GM19395 (cell line): ENCODE results near the gene FAM3B.
"Not testable (repeated sequence)": the region's sequence is repeated elsewhere in the genome, so short reads cannot be mapped to it uniquely, and the experiment has no call there.

Source experiments
- ATAC-seq: cut with Tn5 transposase; IDR thresholded peaks from one replicate; pipeline ENCODE4 v1.9.1; 2021; ENCODE audit warnings: mild to moderate bottlenecking, moderate library complexity; ENCODE audit not compliant: unreplicated experiment

The FAM3B gene

DNA sequence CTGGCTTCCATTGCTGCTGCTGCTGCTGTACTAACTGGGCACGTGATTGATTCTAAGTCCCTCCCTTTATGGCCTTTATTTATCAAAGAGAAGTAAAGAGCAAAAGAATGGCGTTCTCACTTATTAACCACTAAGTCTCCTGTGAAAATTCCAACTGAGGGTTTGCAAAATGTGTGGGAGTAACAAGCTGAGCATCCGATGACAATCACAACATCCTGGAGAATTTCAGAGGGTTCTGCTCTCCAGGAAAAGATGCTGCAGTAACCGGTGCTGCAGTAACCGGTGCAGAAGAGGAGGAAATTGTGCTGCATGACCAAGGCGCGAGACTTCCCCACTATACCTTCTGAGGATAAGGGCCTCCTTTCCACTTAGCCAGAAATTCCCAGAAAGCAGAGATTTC, 32.5 kb downstream of the FAM3B start:
- no peak for ATAC-seq

DNA sequence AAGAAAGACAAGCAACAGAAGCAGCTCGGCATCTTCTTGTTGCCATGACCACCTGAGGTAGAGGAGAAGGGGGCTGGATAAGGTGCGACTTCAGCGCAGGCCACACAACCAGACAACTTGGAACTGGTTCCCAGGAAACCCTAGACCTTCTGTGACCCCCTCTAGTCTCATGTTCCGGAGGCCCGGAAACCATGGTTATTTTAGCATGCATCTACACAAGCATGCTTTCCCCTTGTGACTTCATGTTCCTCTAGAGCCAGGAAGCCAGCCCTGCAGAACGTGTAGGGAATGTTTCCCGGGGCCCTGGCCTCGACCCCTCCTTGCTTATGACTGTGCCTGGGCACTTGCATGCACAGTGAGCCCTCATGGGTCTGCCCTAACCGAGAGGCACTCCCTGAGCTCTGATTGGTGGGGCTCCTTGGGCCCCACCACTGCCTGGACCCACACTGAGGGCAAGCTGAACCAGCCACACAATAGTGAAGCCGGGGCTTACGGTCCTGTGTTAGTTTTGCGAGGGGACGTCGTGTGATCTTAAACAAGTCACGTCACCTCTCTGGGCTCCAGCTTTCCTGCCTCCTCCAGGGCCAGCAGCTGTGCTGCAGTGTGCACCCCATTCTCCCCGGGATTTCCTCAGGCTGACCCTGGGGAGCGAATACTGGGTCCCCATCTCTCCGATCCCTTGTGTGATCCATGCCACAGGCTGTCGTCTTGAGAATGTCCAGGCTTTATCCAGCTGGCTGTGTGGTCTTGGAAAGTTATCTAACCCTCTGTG, 33.2 kb downstream of the FAM3B start:
- ATAC-seq = no peak

DNA sequence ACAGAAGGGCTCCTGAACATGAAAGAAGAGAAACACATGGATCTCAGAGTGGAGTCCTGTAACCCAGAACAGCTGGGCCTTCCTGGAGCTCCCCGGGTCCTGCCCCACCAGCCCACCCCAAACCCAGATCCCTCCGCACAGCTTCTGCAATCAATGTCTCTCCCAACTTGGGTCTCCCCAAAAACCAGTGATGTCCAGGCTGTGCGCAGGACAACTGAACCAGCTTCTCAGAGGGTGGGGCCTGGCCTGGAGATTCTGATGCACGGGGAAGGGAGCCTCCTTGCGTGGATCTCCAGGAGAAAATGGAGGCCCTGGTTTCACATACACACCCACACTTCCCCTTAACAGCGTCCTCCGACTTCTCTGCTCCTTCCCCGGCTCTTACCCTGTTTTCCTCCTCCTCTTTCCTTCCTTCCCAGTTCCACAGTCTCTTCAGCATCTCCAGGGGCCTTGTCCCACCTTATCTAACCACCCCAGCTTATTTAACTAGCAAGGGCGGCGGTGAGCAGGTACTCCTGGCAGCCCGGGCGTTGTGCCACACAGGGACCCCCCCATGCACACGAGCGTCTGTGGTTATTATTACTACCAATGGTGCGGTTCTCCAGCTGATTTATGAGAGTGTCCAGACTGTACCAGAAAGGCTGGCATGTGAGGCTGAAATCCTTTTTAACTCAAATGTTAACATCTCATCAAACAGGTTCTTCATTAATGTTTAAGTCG, 34.0 kb downstream of the FAM3B start:
- ATAC-seq = no peak

DNA sequence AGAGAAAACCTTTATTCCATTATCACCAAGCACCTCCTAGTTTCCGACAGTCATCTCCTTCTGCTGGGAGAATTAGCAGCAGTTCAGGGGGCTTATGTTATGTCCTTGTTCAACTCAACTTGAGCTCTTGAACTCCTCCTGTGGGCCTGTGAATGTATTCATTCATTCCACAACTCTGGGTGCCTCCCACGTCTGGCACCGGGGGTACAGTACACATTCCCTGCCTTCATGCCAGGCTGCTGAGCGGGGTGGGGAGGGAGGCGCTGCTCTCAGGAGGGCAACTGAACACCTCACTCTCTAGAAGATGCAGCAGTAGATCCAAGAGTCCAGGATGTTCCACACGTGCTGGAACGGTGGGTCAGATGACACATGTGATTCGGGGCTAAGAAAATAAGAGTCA, 40.9 kb downstream of the FAM3B start:
- no peak for ATAC-seq

DNA sequence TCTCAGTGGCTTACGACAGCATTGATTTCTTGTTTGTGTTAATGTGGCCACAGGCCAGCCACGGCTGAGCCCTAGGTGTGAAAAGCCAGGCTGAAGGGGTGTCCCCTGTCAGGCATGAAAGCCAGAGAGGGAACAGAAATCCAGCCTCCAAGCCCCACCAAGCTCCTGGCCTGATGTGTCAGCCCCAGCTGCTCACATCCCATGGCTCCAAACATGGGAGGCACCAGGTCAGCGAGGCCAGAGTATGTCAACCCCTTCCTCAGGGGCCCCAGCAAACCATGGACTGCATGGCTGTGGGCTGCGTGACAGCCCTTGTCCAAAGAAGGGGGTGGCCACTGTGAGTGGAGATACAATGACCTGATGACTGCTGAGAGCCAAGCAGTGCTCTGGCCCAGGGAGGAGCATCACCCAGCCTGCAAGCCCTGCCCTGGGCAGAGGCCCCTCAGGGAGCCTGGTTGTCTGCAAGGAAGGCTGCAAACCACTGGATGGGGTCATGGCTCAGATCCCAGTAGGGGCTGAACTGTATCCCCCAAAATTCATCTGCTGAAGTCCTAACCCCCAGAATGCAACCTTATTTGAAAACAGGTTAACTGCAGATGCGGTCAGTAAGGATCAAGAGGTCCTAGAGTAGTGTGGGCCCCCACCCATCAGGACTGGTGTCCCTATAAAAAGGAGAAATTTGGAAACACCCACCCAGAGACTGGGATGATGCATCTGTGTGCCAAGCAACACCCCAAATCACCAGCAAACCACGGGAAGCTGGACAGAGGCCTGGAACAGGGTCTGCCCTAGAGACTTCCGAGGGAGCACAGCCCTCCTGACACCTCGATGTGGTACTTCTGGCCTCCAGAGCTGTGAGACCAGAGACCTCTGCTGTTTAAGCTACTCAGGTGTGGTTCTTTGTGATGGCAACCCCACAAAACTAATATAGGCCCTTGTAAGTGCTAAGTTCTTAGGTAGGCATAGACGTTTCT, 41.9 kb downstream of the FAM3B start:
- no peak for ATAC-seq

DNA sequence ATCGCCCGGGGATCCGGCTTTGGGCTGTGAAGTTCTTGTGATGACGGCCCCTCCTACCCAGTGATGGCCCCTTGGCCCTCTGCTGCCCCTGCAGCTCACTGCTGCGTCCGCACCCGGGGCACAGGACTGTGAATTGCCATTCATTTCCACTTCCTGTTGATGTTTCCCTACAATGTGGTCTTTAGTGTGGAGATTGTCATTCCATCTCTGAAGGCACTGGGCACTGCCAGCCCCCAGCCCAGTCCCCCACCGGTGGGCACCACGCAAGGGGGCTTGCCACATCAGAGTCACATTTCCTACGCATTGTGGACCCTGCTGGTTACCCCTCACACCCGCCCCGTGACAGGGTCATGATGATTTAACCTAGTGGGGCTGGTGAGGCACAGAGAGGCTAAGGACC, 42.7 kb downstream of the FAM3B start:
- no peak for ATAC-seq

DNA sequence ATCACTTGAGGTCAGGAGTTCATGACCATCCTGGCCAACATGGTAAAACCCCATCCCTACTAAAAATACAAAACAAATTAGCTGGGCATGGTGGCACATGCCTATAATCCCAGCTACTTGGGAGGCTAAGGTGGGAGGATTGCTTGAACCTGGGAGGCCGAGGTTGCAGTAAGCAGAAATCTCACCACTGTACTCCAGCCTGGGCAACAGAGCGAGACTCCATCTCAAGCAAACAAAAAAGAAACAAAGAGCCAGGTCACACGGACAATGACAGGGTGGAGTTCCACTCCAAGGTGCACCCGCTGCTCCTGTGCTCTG, 43.1 kb downstream of the FAM3B start:
- ATAC-seq = not testable (repeated sequence)

DNA sequence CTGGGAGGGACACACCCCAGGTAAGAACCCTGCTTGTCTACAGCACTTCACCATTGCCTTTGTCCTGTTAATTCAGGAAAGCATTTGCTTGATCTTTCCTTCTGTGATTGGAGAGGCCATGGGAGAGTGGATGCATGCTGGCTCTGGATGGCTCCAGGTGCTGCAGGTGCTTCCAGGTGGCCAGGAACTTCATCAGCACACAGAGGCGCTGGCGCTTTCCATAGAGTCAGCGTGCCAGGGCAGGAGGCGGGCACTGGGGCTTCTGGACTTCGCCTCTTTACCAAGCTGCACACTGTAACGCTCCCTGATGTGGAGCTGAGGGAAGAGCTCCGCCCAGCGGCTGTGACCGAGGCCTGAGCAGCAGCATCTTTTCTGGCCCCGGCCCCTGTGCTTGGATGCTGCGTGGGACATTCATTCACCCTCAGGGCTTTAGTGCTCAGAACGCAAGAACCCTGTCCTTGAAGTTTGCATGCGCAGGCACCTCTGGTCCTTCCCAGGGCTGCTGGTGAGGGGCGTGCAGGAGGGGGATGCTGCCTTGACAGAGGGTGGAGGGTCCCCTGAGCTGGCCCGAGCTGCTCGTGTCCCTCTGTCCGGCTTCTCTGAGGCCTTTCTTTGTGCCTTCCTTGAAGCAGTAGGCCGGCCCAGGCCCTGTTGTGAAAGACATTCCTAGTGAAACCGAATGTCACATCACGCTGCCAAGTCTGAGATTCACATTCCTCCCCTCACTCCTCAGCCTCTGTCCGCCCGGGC, 43.6 kb downstream of the FAM3B start:
- ATAC-seq = no peak

DNA sequence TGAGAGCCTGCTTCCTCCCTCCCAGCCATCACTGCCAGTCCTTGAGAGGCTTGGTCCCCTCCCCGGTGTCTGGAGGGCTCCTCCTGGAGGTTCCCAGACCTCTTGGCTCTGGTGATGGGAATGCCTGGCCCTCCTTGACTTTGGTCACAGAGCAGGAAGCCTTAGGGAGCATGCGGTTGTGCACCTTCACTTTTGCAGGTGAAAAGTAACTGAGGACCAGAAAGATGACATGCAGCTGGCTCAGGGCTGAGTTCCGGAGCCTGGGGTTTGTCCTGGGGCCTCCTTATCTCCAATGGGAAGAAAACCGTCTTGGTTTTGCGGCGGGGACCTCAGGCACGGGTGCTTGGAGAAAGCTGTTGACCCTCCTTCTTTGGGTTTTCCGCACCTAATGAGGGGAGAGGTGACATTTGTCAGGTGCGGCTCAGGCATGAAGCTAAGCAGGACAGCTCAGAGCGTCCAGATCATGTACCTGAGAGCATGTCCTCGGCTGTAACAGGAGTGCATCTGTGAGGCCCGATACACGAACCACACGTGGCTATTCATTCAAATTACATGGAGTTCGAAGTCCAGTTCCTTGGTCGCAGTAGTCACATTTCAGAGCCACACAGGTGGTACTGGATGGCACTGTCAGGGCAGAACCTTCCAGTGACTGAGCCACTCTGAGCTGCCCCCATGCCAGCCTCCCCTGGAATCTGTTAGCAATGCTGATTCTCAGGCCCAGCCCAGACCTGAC, 44.6 kb downstream of the FAM3B start:
- peak; percentile 23 for ATAC-seq

DNA sequence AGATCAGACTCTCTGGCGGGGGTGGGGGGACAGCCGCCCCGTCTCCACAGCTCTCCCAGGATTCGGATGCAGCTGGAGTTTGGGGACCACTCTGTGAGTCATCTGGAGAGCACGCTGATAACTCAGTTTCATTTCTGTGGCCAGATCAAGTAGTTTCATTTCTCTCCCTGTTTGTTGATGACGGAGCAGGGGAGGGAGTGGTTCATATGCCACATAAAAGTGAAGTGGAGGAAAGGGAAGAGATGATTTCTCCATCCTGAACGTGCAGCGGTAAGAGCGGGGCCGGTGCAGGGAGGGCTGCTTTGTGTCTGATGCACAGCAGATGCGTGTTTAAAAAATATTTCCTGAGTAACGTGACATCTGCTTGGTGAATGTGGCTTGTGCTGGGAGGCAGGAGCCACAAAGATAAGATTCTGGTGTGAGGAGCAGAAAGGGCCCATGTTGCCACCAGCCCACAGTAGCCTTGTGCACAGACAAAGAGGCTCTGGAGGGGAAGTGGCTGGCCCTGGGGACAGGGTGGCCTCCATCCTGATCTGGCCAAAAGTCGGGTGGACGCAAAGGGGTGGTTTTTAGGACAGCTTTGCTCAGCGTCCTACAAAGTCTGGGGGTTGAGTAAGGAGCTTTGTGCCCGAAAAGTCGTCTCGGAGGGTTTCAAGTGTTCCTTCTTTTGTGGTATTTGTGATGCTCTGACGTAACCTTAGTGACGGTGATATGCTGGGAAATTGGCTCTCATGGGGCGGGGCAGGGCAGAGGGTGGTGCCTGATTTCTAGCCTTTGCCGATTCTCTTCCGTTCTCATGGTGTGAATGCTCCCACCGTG, 45.4 kb downstream of the FAM3B start, which contains the start of gene MX2:
Gene MX2, plus strand, starts transcription at position 242 of the 819 bp plus-strand sequence. CDS start 14,880 bp downstream, outside the sequence.
- peak; percentile 81 for ATAC-seq

DNA sequence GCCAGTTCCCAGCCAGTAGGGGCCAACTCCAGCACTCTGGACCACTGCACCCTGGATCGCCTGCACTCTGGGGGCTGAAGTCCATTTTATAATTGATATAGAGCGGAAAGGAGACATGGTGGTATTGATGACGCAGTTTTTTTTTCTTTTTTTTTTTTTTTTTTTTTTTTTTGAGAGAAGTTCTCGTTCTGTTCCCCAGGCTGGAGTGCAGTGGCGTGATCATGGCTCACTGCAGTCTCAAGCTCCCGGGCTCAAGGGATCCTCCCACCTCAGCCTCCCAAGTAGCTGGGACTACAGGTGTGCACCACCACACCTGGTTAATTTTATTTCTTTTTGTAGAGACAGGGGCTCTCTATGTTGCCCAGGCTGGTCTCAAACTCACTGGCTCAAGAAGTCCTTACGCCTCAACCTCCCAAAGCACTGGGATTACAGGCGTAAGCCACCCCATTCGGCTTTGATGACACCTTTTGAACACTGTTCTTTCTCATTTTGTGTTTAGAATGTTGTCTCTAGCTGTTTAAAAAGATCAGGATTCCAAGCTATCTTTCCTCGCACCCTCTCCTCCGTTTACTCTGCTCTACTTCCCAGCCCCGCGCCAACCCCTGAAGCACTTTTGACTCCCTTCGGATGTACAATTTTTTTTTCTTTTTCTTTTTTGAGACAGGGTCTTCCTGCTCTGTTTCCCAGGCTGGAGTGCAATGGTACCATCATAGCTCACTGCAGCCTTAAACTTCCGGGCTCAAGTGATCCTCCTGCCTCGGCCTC, 46.2 kb downstream of the FAM3B start:
- no peak for ATAC-seq

DNA sequence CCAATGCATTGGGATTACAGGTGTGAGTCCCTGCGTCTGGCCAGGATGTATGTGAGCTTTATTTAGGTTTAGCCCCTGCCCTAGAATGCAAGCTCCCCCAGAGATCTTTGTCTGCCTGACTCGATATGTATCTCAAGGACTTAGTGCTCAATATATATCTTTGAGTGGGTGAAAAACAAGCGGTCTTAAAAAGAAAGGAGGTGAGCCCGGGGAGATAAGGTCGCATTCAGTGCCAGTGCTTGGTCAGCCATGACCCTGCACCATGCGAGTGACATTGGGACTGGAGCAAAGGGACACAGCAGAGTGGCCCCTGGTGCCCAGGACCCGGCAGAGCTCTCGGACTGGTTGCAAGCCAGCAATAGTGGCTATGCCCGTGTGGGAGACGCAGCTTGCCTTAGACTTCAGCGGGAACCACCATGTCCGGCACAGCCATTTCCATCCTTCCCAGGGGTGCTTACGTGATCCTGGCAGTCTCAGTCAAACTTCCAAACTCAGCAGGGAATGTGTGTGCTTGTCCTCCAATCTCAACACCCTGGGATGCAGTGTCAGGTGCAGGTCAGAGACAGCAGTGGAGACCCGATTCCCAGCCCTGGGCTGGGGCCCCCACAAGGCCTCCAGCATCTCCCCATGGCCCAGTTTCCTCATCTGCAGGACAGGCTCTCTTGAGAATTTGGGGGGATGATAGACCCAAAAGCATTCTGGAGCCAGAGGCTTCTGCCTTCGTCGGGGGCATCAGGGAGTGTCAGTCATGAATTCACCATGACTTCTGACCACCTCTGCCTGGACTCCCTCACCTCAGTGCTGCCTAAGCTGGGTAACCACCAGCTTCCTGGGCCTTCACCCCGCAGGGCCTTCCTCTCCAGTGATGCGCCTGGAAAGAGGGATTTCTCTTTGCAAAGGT, 47.0 kb downstream of the FAM3B start:
- ATAC-seq = no peak

DNA sequence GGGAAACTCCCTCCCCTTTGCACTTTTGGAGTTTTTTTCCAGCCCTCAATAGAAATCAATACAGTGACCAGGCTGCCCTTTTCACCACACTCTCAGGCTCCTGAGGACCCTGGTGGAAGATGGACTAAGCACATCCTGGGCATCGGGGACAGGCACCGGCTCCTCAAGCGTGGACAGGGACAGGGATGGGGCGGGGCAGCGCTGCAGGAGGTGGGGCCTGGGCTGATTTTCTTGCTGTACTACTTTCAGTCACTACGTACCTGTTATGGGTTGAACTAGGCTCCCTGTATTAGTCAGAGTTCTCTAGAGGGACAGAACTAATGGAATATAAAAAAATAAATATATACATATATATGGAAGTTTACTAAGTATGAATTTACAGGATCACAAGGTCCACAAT, 47.7 kb downstream of the FAM3B start:
- no peak for ATAC-seq

DNA sequence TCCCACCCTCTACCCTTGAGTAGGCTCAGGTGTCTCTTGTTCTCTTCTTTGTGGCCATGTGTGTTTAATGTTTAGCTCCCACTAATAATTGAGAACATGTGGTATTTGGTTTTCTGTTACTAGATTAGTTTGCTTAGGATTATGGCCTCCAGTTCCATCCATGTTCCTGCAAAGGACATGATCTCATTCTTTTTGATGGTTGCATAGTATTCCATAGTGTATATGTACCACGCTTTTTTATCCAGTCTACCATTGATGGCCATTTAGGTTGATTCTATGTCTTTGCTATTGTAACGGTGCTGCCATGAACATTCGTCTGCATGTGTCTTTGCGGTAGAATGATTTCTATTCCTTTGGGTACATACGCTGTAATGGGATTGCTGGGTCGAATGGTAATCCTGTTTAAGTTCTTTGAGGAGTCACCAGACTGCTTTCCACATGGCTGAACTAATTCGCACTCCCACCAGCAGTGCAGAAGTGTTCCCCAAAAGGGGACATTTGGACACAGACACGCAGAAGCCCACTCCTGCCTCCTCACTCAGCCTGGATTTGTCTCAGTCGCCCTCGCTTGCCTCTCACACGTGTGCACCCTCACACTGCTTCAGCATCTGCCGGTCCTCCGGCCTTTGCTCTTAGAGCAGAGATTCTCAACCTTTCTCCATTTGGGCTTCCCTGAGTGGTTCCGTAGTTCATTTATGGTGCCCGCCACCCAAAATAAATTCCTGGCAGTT, 48.9 kb downstream of the FAM3B start:
- ATAC-seq = no peak

DNA sequence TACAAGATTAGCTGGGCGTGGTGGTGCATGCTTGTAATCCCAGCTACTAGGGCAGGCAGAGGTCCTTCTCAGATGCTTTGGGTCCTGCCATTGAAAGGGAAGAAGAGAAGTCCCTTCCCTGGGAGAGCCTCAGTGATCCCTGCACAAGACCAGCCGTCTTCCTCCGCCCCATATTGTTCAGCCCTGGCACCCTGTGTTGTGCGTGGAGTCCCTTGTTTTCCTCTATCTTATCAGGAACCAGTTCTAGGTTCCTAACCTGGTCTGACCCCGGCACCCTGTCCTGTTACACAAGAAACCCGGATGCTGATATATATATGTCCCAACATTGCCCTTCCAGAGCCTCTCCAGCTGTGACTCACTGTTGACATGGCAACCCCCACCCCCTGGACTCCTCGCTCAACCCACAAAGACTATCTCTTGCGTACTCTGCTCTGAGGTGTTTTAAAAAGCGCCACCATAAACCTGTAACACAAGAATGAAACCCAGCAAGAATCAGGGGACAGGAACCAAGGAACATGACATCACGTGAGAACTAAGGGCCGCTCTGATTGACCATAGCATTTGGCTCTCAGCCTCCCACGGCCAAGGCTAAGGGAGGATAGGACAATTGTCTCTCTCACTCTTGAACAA, 50.0 kb downstream of the FAM3B start:
- ATAC-seq = no peak

DNA sequence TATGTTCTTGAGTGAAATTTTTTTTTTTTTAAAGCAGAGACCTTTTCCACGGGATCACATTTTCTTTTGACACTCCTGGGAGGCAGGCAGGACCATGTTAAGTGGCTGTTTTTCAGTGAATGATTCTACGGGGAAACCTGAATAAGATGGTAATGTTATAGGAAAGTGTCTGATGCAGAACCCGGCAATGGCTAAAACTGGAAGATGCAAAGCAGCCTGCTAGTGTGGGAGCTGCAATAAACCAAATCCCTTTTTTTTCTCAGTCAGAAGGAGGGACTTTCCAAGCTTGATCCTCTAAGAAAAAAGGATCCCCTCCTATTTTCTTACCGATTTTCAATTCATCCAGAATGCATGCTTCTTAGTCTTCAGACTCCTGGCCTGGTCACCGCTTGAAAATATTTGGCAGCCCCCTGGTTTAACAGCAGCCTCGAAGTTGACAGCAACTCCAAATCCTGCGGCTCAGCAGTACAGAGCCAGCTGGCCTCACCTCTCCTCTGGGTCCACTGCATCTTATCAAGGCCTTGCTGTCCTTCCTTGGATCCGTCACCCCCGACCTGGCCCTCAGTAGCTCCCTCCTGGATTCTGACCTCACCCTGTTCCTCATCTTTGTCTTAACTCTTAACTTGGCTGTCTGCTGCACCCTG, 50.8 kb downstream of the FAM3B start:
- peak; percentile 15 for ATAC-seq
